HEK293 (cell line): ENCODE data around the gene C3AR1.
"Not testable (repeated sequence)": the region's sequence is repeated elsewhere in the genome, so short reads cannot be mapped to it uniquely, and the experiment has no call there.

Source experiments
- CTCF ChIA-PET: fragments of 350-600 bp; formaldehyde crosslinking; extraction: SDS; loops from one replicate; lab custom pipeline; 2021; ENCODE audit warnings: antibody characterized with exemption; lab: Yijun Ruan, JAX
- POLR2A ChIA-PET: fragments of 300-600 bp; formaldehyde crosslinking; extraction: SDS; loops from one replicate; lab custom pipeline; 2020; ENCODE audit warnings: antibody characterized with exemption, inconsistent platforms; lab: Yijun Ruan, JAX
- H3K27ac ChIP-seq: fragments of 200-500 bp; sonication (Bioruptor generic); 2 replicates; pipeline ENCODE4 v1.5.1; 2014; ENCODE audit warnings: low read depth, low read length, control low read depth, inconsistent platforms; ENCODE audit errors: extremely low read depth
- H3K36me3 ChIP-seq, 2 experiments: fragments of 200-500 bp in 1 of 2; sonication (Bioruptor generic) in 1 of 2; 1 replicate in 1 of 2; 2 replicates in 1 of 2; pipeline ENCODE4 v1.5.1; 2014 to 2017; ENCODE audit warnings: inconsistent platforms in 2 of 2, low read length in 2 of 2; ENCODE audit not compliant: control insufficient read depth in 2 of 2, insufficient read depth in 1 of 2
- H3K4me1 ChIP-seq: fragments of 200-500 bp; sonication (Bioruptor generic); 2 replicates; pipeline ENCODE4 v1.5.1; 2014; ENCODE audit warnings: mild to moderate bottlenecking, low read length, inconsistent platforms; ENCODE audit not compliant: control insufficient read depth, insufficient read depth
- H3K4me3 ChIP-seq: 2 replicates; pipeline ENCODE4 v1.5.1; 2011; ENCODE audit warnings: low read depth, mild to moderate bottlenecking, control low read depth, low read length, moderate library complexity
- H3K9me3 ChIP-seq: fragments of 200-500 bp; sonication (Bioruptor generic); 2 replicates; pipeline ENCODE4 v1.5.1; 2014; ENCODE audit warnings: low read depth, low read length, inconsistent platforms; ENCODE audit not compliant: control insufficient read depth, insufficient read depth
- ELK4 ChIP-seq: IDR thresholded peaks from 2 replicates; pipeline ENCODE4 v1.6.1; 2011; ENCODE audit warnings: mild to moderate bottlenecking, low read depth, low read length, borderline replicate concordance
- GLI4 ChIP-seq: fragments of 450-650 bp; formaldehyde crosslinking; IDR thresholded peaks from 2 replicates; pipeline ENCODE4 v1.5.1; 2016; ENCODE audit warnings: missing biosample characterization, missing genetic modification characterization
- GLIS1 ChIP-seq: fragments of 450-650 bp; formaldehyde crosslinking; IDR thresholded peaks from 2 replicates; pipeline ENCODE4 v1.5.1; 2016; ENCODE audit warnings: missing biosample characterization, missing genetic modification characterization
- IKZF3 ChIP-seq: fragments of 450-650 bp; IDR thresholded peaks from 2 replicates; pipeline ENCODE4 v1.5.0; 2018; ENCODE audit warnings: missing biosample characterization, mild to moderate bottlenecking, missing genetic modification characterization, moderate library complexity
- KLF1 ChIP-seq: fragments of 450-650 bp; formaldehyde crosslinking; IDR thresholded peaks from 2 replicates; pipeline ENCODE4 v1.5.1; 2016; ENCODE audit warnings: missing biosample characterization, missing genetic modification characterization
- KLF10 ChIP-seq: fragments of 450-650 bp; IDR thresholded peaks from 2 replicates; pipeline ENCODE4 v1.5.1; 2018; ENCODE audit warnings: missing biosample characterization, mild to moderate bottlenecking, missing genetic modification characterization
- ZBTB1 ChIP-seq: fragments of 450-650 bp; formaldehyde crosslinking; IDR thresholded peaks from 2 replicates; pipeline ENCODE4 v1.5.1; 2016; ENCODE audit warnings: missing biosample characterization, missing genetic modification characterization
- ZBTB11 ChIP-seq: fragments of 450-650 bp; formaldehyde crosslinking; conservative IDR thresholded peaks from 2 replicates; pipeline ENCODE4 v1.5.1; 2016; ENCODE audit warnings: low read depth, missing biosample characterization, missing genetic modification characterization
- ZBTB7A ChIP-seq: fragments of 450-650 bp; formaldehyde crosslinking; IDR thresholded peaks from 2 replicates; pipeline ENCODE4 v1.5.1; 2016; ENCODE audit warnings: low read depth, missing biosample characterization, missing genetic modification characterization
- ZNF169 ChIP-seq: fragments of 450-650 bp; formaldehyde crosslinking; IDR thresholded peaks from 2 replicates; pipeline ENCODE4 v1.5.1; 2016; ENCODE audit warnings: missing biosample characterization, missing genetic modification characterization
- ZNF175 ChIP-seq: fragments of 450-650 bp; formaldehyde crosslinking; IDR thresholded peaks from 2 replicates; pipeline ENCODE4 v1.5.1; 2016; ENCODE audit warnings: missing biosample characterization, missing genetic modification characterization
- ZNF24 ChIP-seq: fragments of 450-650 bp; formaldehyde crosslinking; IDR thresholded peaks from 2 replicates; pipeline ENCODE4 v1.5.1; 2016; ENCODE audit warnings: missing biosample characterization, missing genetic modification characterization
- ZNF280D ChIP-seq: fragments of 450-650 bp; formaldehyde crosslinking; IDR thresholded peaks from 2 replicates; pipeline ENCODE4 v1.5.1; 2016; ENCODE audit warnings: missing biosample characterization, missing genetic modification characterization
- ZNF335 ChIP-seq: fragments of 450-650 bp; formaldehyde crosslinking; conservative IDR thresholded peaks from 2 replicates; pipeline ENCODE4 v1.5.1; 2016; ENCODE audit warnings: missing biosample characterization, missing genetic modification characterization
- ZNF362 ChIP-seq: fragments of 450-650 bp; formaldehyde crosslinking; IDR thresholded peaks from 2 replicates; pipeline ENCODE4 v1.5.1; 2016; ENCODE audit warnings: missing biosample characterization, missing genetic modification characterization
- ZNF426 ChIP-seq: fragments of 450-650 bp; formaldehyde crosslinking; IDR thresholded peaks from 2 replicates; pipeline ENCODE4 v1.5.1; 2017; ENCODE audit warnings: missing biosample characterization, missing genetic modification characterization, mild to moderate bottlenecking, inconsistent platforms, moderate library complexity
- ZNF530 ChIP-seq: fragments of 450-650 bp; formaldehyde crosslinking; IDR thresholded peaks from 2 replicates; pipeline ENCODE4 v1.5.1; 2016; ENCODE audit warnings: low read depth, missing biosample characterization, missing genetic modification characterization
- ZNF560 ChIP-seq: fragments of 450-650 bp; formaldehyde crosslinking; IDR thresholded peaks from 2 replicates; pipeline ENCODE4 v1.5.1; 2017; ENCODE audit warnings: missing biosample characterization, missing genetic modification characterization, borderline replicate concordance
- ZNF623 ChIP-seq: fragments of 450-650 bp; formaldehyde crosslinking; IDR thresholded peaks from 2 replicates; pipeline ENCODE4 v1.5.1; 2016; ENCODE audit warnings: missing biosample characterization, missing genetic modification characterization
- ZNF791 ChIP-seq: fragments of 450-650 bp; formaldehyde crosslinking; IDR thresholded peaks from 2 replicates; pipeline ENCODE4 v1.5.1; 2016; ENCODE audit warnings: missing biosample characterization, missing genetic modification characterization
- ZXDB ChIP-seq: fragments of 450-650 bp; formaldehyde crosslinking; IDR thresholded peaks from 2 replicates; pipeline ENCODE4 v1.5.1; 2016; ENCODE audit warnings: missing biosample characterization, missing genetic modification characterization

Gene C3AR1

GRCh38 chr12:8032242-8033152 is 33.7 kb downstream of the C3AR1 start, which contains the start of gene FOXJ2 (continued):
- no peak for TF ChIP-seq GLI4
- 0 out of 2 replicates have a peak, but pooled peaks have one; percentile 29 for TF ChIP-seq ZBTB7A (tag by site-specific recombination)
- no peak for TF ChIP-seq KLF10 (tag by site-specific recombination)
- TF ChIP-seq ZNF530 (tag by site-specific recombination), result no peak
- peak; percentile 35; the same call in 1 of the 2 replicates for TF ChIP-seq ZBTB11 (tag by site-specific recombination)
- TF ChIP-seq IKZF3 (tag by site-specific recombination), result 0 out of 2 replicates have a peak, but pooled peaks have one; percentile 43
- no peak for TF ChIP-seq ZNF560

GRCh38 chr12:8031872-8032241 is 34.3 kb downstream of the C3AR1 start:
- Histone ChIP-seq H3K27ac (peak overlapping the region; percentile 34; the same call in 1 of the 2 replicates), H3K36me3 (no peaks in the 10 kb centered on the region; a peak in 1 of 3 replicates), H3K4me3 (peak overlapping the region; percentile 95), H3K9me3 (no peaks in the 10 kb centered on the region), H3K4me1 (no peaks in the 10 kb centered on the region; the same call in none of the 2 replicates)
- POLR2A ChIA-PET, result no interaction called here
- TF ChIP-seq ZNF335 (peak; percentile 46), ELK4 (no peak), ZNF426 (tag by site-specific recombination) (no peak), ZNF362 (peak; percentile 75; the same call in 1 of the 2 replicates)
- CTCF ChIA-PET, result interaction anchor here (0.6 kb wide), 1 partner anchor 166 kb away, joined by 3 read pairs; no protein-coding TSS in a partner anchor

- CTCF ChIA-PET, POLR2A ChIA-PET, H3K4me1 ChIP-seq: not testable (repeated sequence)
Measured at GRCh38 chr12:8031017-8031416, 35.1 kb downstream of the C3AR1 start.

GRCh38 chr12:8030189-8030588 is 36.0 kb downstream of the C3AR1 start:
- Histone ChIP-seq H3K4me3 (no peak overlapping the region), H3K36me3 (no peaks in the 10 kb centered on the region; a peak in 1 of 3 replicates), H3K27ac (no peak overlapping the region), H3K9me3 (no peaks in the 10 kb centered on the region), H3K4me1 (no peaks in the 10 kb centered on the region; the same call in none of the 2 replicates)
- ChIA-PET POLR2A (no interaction called here), CTCF (no interaction called here)
- TF ChIP-seq ZNF791 (tag by site-specific recombination), result no peak
- no peak for TF ChIP-seq ZNF623 (tag by site-specific recombination)
- no peak for TF ChIP-seq GLIS1 (tag by site-specific recombination)
- no peak for TF ChIP-seq ZNF280D (tag by site-specific recombination)
- TF ChIP-seq ZNF175, result no peak
- TF ChIP-seq ZBTB1 (tag by site-specific recombination), result no peak
- TF ChIP-seq KLF1, result no peak
- no peak for TF ChIP-seq ZNF169 (tag by site-specific recombination)
- TF ChIP-seq ZNF24 (tag by site-specific recombination), result no peak
- TF ChIP-seq ZXDB, result no peak

More at GRCh38 chr12:8031017-8031416, 35.1 kb downstream of the C3AR1 start:
- H3K36me3 ChIP-seq, H3K27ac ChIP-seq, H3K9me3 ChIP-seq, H3K4me3 ChIP-seq: not testable (repeated sequence)
